Measurements from ENCODE around the gene PCAT7.

GRCh38 chr9:94600715-94601114, 45.8 kb downstream of the PCAT7 start:
- no peak for TF ChIP-seq SUZ12 (IDR thresholded peaks at IDR 0.05; ENCODE audit: unreplicated experiment)
- TF ChIP-seq CHD2 (IDR thresholded peaks at IDR 0.05; ENCODE audit: borderline replicate concordance, low read depth, low read length) = no peak
- TF ChIP-seq ZNF24 (IDR thresholded peaks at IDR 0.05) = no peak
- TF ChIP-seq EZH2 (IDR thresholded peaks at IDR 0.05; ENCODE audit: borderline replicate concordance, control insufficient read depth, low read depth, low read length) = no peak

All from GM12878 (cell line).